T-helper 2 cell (primary cell): ENCODE data around the gene PAK3.
A peak's percentile ranks its signal among the peaks of the same experiment; 100 is the strongest.

Experiments
- DNase-seq, 5 experiments: peaks; one replicate each; pipeline versions ENCODE4 v3.0.0 to v3.0.0-alpha.2; 2012 to 2022

Gene PAK3

DNA sequence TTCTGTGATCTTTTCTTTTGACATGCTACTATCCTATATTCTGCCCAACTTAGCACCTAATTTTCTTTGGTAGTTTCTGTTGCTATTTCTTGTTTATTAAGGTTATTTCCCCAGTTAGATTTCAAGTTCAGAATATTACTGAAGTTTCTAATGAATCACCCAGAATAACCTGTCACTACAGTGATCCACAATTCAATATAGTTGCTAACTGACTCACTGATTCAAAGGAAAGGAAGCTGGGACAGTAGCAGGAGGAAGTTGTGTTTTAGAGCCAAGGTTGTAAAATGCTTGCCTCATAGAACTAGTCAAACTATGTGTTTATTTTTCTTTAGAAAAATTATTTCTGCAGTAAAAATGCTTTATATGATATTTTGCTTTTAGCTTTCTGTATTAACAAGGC is 37.4 kb downstream of the PAK3 start:
- DNase-seq, result no peak

DNA sequence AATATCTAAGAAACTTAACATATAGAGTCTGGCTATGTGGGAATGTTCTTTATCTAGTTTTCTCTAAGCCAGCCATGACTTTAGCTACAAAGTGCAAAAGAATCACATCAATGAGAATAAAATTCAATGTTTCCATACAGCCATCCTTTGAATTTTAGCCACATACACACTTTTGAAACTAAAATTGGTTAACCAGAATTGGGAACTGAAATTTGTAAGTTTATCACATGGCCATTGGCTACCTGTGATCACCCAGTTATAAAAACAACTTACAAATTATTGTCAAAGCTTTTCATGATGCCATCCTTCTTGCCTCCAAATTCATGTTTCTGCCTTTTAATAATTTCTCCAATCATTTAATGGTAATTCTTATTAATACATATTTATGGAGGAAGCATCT is 49.9 kb downstream of the PAK3 start:
- DNase-seq, result no peak

DNA sequence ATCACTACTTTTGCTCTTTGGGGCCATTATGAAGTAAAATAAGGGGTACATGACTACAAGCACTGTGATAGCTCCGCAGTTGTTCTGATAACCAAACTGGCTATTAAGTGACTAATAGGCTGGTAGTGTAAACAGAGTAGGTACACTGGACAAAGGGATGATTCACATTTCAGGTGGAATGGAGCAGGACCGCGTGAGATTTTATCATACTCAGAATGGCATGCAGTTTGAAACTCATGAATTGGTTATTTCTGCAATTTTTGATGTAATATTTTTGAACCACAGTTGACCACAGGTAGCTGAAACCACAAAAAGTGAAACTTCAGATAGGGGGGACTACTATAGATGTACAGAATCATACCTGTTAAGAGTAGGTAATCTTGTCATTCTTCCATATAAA is 55.8 kb downstream of the PAK3 start:
- DNase-seq, result no peak

DNA sequence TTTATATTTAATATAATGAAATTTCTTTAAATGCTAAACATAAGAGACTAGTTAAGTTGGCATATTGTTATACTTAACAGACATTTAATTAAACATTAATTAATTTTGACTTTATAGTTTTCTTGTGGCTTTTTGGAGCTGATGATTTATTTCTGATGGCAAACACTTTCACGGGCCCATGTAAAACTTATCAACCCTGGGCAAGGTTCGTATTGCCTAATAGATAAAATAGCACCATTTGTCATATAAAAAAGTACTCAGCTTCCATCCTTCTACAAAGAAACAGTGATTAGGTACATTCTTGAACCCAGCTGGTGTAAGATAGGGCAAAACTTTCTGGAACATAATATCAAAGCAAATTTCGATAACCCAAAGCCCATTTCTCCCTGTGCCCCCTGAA is 63.2 kb downstream of the PAK3 start:
- DNase-seq, result no peak

DNA sequence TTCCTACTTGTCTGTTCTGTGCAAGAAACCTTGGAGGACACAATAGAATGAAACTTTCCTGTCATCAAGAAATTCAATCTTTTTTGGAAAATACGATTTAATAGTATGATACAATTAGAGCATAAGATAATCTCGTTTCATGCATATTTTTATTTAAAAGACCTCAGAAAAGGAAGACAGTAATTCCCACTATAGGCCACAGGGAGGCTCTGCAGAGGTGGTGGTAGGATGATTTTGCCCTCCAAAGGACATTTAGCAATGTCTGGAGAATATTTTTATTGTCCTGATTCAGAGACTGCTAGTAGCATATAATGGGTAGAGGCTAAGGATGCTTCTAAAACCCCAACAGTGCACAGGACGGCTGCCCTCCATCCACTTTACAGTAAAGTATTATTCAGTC is 68.7 kb downstream of the PAK3 start:
- DNase-seq, result no peak

DNA sequence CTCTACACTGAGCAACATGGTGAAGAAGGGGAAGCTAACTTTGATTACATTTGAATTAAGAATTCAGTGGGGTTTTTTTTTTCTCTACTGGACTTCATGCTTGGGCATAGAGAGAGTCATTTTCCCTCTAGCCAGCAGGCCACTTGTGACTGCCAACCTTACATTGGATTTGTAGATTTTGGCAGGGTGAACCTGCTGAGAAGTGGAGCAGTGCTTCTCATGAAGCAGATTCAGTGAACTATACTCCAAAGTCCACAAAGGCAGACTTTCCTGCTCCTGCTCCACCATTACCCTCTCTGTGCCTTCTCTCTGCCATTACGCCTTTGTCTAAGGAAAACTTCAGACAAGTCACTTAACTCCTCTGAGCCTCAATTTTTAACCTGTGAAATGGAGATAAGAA is 69.9 kb downstream of the PAK3 start:
- DNase-seq, result no peak

DNA sequence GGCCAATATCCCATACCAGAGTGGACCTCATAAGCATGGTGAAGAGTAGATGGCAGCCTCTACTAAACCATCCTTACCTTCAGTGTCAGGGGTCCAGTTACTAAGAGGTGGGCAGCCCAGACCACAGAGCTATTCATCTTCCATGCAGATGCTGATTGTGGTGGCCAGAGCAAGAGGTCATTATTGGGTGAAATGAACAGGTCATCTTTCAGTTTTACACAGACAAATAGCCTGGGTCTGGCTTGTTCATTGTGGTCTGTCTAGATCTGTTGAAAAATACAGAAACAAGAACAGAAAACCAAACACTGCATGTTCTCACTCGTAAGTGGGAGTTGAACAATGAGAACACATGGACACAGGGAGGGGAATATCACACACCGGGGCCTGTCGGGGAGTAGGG is 71.3 kb downstream of the PAK3 start:
- DNase-seq, result no peak

DNA sequence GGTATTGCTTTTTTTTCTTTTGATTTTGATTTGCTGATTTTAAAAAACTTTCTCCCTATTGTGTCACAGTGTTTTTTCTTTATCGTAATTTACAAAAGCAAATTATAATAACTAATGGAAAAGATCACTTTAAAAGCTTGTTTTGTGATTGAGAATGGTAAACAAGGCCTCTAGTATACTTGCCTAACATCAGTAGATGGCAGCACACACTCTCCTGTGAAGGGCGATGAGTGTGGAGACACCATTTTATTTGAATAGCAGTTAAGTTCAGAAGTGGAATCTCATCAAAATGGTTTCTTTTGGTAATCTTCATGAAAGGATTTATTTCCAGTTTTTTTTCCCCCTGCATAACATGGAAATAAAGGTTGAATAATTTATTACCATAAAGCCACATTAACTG is 72.3 kb downstream of the PAK3 start:
- DNase-seq, result peak in 1 of 5 experiments; percentile 27

DNA sequence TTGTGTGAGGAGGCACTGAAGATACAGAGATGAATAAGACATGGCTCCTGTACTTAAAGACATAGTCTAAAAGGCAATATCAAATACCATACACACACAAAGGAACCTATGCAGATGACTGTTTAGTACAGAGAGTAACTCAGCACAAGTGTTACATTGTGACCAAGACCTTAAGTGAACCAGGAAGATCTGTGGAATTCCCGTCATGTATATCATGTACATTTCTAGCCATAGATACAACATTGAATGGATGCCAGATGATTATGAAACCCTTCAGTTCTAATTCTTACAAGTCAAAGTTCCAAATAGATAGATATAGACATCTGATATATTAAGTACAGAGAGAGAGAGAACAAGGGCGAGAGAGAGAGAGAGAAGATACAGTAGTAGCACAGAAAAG is 73.2 kb downstream of the PAK3 start:
- no peak for DNase-seq

DNA sequence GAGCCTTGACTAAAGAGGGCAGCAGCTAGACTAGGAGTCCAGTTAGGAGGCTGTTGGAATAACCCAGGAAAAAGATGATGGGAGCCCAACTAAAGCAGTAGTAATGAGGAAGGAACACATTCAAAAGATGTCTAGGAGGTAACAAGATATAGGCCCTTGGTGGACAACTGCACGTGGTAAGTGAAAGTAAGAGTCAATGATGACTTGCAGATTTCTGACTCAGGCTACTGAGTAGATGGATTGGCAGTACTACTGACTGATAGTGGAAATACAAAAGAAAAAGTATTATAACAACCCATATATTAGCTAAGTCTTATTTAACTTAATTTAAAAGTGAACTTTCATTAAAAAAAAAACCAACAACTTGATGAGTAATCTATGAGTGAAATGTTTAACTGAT is 74.0 kb downstream of the PAK3 start:
- peak in 1 of 5 experiments; percentile 6 for DNase-seq

DNA sequence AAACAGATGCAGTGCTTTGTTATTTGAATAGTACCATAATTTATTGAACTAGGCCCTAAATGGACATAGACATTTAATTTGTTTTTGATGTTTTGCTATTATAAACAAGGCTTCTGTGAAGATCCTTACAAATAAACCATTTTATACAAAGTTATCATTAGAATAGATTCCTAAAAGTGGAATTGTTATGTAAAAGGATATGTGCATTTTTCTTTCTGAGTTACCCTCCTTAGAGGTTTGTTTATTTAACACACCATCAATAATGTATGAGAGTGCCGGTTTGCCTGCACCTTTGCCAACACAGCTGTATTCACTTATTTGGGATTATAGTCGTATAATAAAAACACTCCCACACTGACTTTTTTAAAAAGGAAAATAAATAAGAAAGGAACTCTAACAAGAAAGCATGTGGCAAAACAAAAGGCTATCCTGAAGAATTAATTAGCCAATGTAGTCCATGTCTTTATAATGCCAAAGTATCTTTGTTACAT is 84.8 kb downstream of the PAK3 start:
- no peak for DNase-seq

DNA sequence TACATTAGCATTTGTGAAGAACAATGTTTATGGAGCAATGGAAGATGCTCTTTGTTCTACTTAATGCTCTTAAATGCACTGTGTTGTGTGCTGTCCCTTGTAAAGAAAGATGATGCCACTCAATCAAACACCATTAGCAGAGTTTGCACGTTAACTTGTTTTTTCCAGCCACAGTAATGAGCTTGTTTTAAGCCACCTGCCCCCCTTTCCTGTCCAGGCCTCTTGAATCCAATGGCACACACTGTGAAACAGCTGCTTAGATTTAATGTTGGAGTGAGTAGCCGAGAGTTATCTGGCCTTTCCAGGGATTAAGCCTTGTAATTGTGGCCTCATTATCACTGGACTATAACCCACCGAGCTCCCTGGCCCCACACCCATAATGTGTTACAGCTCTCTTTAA is 86.0 kb downstream of the PAK3 start:
- DNase-seq, result no peak

DNA sequence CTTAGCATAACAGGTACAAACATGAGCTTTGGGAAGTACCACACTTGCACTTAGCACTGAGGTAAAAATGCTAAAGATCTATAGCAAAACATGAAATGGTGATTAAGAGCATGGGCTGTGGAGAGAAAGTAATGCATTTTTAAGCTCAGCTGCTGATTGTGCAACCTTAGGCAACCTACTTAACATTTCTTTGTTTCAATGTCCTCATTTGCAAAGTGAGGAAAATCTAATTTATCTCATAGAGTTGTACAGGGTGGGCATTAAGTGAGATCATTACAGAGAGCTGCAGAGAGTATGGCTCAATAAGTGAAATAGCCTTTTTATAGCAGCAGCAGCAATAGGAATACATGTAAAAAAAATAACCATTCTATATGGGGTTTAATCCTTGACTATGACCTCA is 87.0 kb downstream of the PAK3 start:
- DNase-seq, result no peak

DNA sequence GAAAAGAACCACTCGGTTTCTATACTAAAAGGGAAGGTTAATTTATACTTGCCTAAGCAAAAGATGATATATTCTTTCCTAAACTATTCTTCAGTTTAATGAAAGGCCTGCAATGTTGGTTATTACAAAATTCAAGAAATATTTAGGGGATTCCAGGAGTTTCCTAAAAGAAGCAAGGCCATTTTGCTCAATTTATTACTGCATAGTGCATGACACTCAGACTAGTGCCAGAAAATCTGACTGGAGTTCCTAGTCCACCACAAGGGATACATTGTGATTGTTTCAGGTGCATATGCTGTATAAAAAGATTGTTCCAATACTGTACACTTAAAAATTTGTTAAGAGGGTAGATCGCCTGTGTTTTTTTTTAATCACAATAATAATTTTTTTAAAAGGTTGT is 95.6 kb downstream of the PAK3 start:
- DNase-seq, result no peak

DNA sequence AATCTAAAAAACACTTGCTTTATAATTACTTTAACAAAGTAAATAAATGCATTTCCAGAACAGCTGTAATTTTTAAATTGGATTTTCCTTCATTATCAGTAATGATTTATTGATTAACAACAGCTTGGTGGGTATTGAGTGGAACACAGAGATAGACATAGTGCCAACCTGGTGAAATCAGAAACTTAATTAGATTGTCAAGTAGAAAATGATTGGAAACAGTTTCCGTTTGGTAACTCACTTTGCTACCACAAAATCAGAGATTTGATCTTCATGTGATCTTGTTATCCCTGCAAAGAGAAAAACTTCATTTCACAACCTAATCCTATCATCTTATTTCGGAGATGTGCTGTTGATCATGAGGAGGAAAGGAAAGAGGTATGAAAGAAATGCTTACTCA is 103.5 kb downstream of the PAK3 start:
- DNase-seq, result no peak

DNA sequence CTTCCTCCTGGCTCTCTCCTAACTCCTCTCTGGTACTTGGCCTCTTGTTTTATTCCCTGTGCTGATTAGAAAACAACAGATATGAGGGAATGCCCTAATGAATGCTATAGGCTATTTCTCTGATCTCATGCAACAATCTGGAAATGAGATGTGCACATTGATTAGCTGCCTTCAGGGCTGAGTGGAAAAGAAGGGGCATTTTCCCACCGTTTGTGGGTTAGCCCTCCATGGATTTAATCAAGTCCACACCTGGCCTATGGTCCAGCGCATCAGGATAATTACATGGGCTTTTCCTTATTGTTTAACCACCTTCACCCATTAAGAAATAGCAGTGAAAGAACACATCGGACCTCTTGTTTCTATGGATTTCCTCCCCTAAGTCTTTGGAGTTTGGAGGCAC is 104.3 kb downstream of the PAK3 start:
- DNase-seq, result no peak

DNA sequence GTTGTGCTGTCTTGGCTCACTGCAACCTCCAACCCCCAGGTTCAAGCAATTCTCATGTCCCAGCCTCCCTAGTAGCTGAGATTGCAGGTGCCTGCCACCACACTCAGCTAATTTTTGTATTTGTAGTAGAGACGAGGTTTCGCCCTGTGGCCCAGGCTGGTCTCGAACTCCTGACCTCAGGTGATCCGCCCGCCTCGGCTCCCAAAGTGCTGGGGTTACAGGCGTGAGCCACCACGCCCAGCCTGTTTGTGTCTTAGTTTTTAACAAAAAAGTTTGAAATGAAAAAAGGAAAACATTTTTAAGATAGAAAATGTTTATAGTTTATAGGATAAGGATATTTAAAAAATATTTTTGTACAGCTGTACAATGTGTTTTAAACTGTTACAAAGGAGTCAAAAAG is 111.9 kb downstream of the PAK3 start:
- DNase-seq, result no peak

DNA sequence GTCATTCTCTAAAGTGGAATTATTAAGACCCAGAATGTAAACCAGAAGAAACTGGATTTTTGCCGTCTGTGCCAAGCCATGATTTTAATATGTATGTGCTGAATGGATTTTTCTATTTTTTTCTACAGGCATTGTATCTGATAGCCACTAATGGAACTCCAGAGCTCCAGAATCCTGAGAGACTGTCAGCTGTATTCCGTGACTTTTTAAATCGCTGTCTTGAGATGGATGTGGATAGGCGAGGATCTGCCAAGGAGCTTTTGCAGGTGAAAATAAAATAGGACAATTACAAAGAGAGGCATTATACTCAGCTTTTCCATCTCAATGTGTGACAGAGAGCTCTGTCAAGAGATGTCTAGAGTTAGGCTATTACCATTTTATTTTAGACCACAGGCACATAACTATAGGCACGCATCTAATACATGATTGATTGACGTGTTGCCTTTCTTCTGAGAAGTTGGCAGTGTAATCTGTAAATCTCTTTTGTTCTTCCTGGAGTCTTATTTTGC is 120.4 kb downstream of the PAK3 start:
- DNase-seq, result no peak

DNA sequence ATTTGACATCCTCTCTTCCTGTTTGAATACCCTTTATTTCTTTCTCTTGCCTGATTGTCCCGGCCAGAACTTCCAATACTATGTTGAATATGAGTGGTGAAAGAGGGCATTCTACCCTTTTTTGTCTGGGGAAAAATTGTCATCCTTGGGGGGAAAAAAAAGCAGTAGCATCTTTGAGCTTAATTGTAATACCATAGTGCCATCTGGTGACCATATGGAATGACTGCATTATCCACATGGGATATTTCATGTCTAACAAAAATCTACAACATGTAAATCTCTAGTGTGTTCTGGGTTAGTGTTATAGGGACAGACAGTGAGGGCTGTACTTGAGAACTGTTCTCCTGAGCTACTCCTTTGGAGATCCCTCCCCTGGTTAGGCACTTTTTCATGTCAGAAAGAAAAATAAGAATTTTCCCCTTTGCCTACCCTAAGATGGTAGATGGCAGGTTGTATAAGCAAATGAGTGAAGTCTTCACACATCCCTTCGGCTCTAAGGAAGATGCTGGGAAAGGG is 148.3 kb downstream of the PAK3 start:
- DNase-seq, result peak in 1 of 5 experiments; percentile 15

DNA sequence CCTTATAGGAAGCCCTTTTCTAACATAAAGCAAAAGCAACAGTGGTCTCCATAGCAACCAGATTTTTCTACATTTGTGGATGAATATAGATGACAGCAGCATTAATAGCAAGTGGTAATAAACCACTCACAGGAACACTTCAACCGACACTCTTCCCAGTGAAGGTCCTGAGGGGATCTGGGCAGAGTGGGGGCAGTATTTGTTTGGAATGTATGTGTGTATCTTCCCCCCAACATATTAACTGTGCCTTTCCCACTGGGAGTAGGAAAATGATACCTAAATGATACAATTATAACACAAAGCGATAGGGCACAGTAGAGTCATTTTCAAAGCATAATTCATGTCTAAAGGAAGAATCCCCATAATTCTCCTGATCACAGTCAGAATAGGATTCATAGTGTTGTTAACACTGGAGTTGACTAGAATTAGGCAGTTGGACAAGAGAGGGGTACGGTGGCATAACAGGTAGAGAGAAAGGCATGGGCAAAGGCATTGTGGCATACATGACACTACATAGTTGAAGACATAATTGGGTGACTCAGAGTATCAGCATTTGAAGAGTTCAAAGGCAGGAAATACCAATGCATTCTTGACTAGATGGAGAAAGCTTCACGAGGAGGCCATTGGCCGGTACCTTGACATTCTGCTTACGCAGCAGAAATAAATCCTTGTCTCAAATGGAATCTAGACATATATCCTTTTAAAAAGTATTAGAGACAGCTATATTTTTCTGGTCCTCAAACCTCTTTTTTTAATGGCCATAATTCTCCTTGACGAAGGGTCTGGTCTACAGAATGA is 159.1 kb downstream of the PAK3 start:
- no peak for DNase-seq

DNA sequence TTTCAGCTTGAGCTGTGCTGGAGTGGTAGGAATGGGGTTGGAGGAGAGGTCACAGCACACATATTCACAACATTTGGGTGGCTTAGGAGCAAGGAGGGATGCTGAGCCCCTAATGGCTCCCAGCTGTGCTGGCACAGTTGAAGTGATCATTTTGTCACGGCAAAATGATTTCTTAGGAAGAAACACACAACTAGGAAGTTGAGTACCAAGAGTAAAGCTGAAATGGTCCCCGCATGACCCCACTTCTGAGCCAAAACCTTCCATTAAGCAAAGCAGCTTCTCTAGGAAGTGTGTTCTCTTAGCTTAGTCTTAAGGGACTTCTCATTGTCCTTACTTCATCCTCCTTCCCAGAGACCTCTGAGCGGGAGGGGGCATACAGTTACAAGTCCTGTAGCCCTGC is 161.7 kb downstream of the PAK3 start:
- DNase-seq, result no peak

DNA sequence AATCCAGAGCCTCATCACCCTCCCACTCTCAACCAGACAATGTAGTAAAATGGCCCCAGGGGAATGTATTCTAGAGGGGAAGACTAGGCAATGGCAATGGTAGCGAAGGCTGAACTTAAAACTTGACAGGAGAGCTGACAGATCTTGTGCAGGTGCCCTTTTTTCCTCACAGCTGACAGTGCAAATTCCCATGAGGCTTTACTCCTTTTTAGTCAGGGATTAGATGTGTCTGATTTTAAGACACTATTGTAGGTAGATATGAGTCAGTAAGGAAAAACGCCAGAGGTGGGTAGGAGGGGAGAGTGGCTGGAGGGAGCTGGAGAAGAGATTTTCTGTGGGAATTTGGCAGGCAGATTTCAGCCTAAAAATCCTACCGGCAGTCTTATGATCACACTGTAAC is 163.6 kb downstream of the PAK3 start:
- no peak for DNase-seq

DNA sequence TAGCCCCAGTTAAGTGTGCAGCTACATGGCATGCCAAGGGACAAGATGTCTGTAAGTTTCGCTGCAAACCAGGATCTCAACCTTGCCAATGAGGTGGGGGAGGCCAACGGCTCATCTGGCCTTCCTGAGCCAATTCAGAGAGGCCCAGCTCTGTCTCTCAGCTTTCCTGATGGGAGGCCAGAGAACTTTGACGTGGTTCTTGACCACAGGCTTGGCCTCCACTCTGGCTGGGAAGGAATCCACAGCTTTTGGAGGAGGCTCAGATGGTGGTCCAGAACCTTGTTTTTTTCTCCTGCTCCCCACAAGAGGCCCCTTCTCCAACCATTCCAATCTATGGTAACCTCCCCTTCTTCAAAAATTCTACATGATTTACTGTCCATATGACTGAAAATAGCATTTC is 164.5 kb downstream of the PAK3 start:
- DNase-seq, result no peak

DNA sequence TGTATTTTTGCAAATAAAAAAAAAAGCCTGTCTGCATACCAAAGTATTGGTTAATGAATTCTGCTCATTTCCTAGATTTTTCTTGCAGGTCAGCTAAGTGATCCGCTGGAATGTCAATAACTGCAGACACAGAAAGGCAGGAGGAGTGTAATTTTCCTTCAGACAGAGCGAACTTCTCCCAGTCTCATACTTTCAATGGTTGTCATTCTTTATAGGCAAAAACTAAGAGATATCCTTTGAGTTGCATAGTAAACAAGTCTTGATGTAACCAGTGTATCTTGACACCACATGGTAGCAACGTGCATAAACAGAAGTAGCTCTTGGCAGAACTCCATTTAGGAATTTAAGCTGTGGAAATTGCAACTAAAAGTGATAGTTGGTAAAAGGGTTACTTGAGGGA is 166.1 kb downstream of the PAK3 start:
- no peak for DNase-seq

DNA sequence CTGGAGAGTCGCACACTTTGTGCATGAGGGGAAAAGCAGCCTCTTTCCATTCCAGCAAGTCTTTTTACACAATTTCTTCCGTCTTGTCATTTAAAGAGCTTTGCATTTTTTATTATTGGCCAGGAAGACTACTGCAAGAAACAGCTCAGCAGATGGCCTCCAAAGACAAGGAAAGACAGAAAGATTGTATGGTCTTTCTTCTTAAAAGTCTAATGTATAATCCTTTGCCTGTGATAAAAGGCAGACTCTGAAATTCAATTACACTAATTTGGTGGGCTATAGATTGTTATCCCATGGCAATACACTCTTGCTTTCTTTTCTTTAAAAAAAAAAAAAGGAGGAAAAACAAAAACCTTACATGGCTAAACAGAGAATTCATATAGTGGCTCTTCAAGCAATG is 168.4 kb downstream of the PAK3 start:
- no peak for DNase-seq
